PC-9 (cell line): Measurements from ENCODE around the gene PATJ.

Source experiments
- EZH2 ChIP-seq: fragments of 200-600 bp; sonication (generic); IDR thresholded peaks from 2 replicates; pipeline ENCODE4 v1.8.0; 2017; ENCODE audit warnings: antibody characterized with exemption, low read depth
- TF ChIP-seq, protein P1 (sequence below): fragments of 200-600 bp; sonication (generic); conservative IDR thresholded peaks from 2 replicates; pipeline ENCODE4 v1.6.1; 2017; ENCODE audit warnings: mixed run types, antibody characterized with exemption, mild to moderate bottlenecking, moderate library complexity

DNA sequence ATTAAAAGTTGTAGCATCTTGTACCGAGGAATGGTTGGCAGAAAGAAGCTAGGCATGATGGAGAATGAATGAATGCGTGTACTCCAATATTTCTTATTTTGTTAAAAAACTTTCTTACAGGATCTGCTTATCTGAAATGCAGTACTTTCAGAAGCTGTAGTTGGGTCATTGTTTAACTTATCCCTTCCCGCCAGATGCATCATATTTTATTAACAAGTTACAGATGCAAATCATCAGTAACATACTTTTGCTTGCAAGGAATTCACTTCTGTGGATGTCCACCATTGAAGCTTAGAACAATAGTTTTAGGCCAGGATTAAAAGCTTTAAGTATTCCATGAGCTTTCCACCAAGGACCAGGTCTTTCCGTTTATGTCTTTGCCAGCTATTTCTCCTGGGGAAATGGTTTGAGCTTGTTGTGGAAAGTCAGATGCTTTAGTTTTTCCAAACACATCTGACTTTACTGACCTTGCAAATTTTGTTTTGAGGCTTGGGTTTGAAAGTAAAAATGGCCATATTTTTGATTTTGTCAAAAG is 65.4 kb downstream of the PATJ start:
- TF ChIP-seq, protein P1, sequence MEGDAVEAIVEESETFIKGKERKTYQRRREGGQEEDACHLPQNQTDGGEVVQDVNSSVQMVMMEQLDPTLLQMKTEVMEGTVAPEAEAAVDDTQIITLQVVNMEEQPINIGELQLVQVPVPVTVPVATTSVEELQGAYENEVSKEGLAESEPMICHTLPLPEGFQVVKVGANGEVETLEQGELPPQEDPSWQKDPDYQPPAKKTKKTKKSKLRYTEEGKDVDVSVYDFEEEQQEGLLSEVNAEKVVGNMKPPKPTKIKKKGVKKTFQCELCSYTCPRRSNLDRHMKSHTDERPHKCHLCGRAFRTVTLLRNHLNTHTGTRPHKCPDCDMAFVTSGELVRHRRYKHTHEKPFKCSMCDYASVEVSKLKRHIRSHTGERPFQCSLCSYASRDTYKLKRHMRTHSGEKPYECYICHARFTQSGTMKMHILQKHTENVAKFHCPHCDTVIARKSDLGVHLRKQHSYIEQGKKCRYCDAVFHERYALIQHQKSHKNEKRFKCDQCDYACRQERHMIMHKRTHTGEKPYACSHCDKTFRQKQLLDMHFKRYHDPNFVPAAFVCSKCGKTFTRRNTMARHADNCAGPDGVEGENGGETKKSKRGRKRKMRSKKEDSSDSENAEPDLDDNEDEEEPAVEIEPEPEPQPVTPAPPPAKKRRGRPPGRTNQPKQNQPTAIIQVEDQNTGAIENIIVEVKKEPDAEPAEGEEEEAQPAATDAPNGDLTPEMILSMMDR: no peak
- no peak for TF ChIP-seq EZH2
